ENCODE results near the gene RBMS3. TPM values are rescaled to one million over a fixed set of nuclear protein-coding genes. Genes with fewer than 3 reads are reported as not detected.

The RBMS3 gene
- total RNA-seq, 1 donor from 2014 or later: 3.8 TPM

DNA sequence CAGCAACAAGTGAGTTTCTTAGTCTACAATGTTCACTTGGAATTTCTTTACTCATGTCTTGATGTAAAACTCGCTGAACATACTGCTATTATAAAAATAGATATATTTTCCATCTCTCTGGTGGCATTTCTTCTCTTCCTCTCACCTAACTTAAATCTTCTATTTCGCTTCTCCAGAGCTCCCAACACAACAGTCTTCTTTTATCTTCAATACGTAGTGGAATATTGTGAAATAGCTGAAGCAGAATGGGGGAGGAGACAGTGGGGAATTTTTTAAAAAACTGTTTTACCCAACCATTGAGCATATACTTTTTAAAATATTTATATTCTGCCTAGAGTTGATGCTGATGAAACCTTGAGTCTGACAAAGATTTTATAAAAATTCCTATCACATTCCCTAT lies 548.5 kb downstream of the RBMS3 start:
- DNase-seq (ENCODE audit: low spot score, unreplicated experiment): no peak
- Mint-ChIP-seq H3K4me3 (ENCODE audit: low read depth) (no peak overlapping the region), H3K27ac (no peak overlapping the region)

DNA sequence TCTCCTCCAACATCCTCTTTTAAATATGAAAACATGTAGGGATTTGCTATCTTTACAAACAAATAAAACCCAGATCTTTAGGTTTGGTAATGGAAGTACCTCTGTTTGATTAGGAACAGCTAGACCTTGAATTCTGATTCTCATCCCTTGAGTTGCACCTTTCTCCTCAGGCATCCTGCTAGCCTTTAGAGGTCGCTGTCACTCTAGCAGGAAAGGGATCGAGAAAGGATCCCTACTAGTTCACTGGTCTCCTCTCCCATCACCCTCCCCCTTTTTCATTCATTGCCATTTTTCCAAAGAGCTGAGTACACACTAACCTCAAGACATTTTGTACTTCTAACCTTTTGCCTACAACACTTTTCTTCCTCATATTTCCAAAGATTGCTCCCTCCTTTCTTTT lies 569.8 kb downstream of the RBMS3 start:
- no peak for DNase-seq (ENCODE audit: low spot score, unreplicated experiment)
- H3K4me1 Mint-ChIP-seq (ENCODE audit: low read depth): no peaks in the 10 kb centered on the region
- H3K4me3 Mint-ChIP-seq (ENCODE audit: low read depth): no peak overlapping the region
- TF ChIP-seq, protein P1, sequence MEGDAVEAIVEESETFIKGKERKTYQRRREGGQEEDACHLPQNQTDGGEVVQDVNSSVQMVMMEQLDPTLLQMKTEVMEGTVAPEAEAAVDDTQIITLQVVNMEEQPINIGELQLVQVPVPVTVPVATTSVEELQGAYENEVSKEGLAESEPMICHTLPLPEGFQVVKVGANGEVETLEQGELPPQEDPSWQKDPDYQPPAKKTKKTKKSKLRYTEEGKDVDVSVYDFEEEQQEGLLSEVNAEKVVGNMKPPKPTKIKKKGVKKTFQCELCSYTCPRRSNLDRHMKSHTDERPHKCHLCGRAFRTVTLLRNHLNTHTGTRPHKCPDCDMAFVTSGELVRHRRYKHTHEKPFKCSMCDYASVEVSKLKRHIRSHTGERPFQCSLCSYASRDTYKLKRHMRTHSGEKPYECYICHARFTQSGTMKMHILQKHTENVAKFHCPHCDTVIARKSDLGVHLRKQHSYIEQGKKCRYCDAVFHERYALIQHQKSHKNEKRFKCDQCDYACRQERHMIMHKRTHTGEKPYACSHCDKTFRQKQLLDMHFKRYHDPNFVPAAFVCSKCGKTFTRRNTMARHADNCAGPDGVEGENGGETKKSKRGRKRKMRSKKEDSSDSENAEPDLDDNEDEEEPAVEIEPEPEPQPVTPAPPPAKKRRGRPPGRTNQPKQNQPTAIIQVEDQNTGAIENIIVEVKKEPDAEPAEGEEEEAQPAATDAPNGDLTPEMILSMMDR (IDR thresholded peaks at IDR 0.05; ENCODE audit: unreplicated experiment): no peak
- H3K27ac Mint-ChIP-seq: no peak overlapping the region
- H3K27me3 Mint-ChIP-seq: no peaks in the 10 kb centered on the region
- H3K36me3 Mint-ChIP-seq (ENCODE audit: insufficient read depth): peaks cover 1% of the 10 kb centered on the region
- peaks cover 12% of the 10 kb centered on the region for H3K9me3 Mint-ChIP-seq (ENCODE audit: low read depth)

More for the DNA sequence above, 548.5 kb downstream of the RBMS3 start:
- peaks cover 11% of the 10 kb centered on the region for H3K9me3 Mint-ChIP-seq (ENCODE audit: low read depth)
- H3K4me1 Mint-ChIP-seq (ENCODE audit: low read depth): peaks cover 2% of the 10 kb centered on the region
- H3K27me3 Mint-ChIP-seq: no peaks in the 10 kb centered on the region
- no peaks in the 10 kb centered on the region for H3K36me3 Mint-ChIP-seq (ENCODE audit: insufficient read depth)
- TF ChIP-seq, protein P1 (IDR thresholded peaks at IDR 0.05; ENCODE audit: unreplicated experiment): no peak

DNA sequence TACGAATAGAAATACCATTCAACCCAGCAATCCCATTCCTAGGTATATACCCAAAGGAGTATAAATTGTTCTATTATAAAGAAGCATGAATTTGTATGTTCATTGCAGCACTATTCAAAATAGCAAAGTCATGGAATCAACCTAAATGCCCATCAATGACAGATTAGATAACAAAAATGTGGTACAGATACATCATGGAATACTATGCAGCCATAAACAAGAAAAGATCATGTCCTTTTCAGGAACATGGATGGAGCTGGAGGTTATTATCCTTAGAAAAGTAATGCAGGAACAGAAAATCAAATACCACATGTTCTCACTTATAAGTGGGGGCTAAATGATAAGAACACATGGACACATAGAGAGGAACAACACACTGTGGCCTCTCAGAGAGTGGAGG lies 571.9 kb downstream of the RBMS3 start:
- TF ChIP-seq, protein P1 (IDR thresholded peaks at IDR 0.05; ENCODE audit: unreplicated experiment): no peak
- H3K4me1 Mint-ChIP-seq (ENCODE audit: low read depth): no peaks in the 10 kb centered on the region
- peaks cover 1% of the 10 kb centered on the region for H3K36me3 Mint-ChIP-seq (ENCODE audit: insufficient read depth)
- H3K27me3 Mint-ChIP-seq: no peaks in the 10 kb centered on the region
- peaks cover 12% of the 10 kb centered on the region for H3K9me3 Mint-ChIP-seq (ENCODE audit: low read depth)
- H3K27ac Mint-ChIP-seq: no peak overlapping the region
- no peak for DNase-seq (ENCODE audit: low spot score, unreplicated experiment)
- H3K4me3 Mint-ChIP-seq (ENCODE audit: low read depth): no peak overlapping the region

DNA sequence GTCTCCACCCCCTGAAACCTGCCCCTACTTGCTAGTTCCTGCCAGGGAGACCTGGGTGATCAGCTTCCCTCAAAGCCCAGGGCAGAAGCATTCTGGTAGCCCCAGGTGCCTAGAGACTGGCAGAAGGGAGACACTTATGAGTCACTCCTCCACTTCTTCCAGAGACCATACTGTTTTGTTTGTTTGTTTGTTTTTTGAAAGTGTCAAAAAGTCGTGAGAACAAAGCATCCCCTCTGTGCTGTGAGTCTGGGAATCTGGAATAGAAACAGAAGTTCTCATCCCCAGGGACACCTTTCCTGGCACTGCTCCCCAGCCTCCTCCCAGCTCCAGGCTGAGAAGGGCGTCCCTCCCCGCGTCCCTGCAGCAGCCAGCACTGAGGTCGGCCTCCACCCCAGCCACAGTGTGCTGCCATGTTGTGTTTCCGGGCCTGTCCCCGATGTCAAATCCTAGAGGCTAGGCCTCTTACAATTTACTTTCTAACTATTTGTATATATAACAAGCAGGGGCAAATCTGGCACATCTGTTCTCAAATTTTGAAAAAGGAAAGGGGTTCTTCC lies 573.0 kb downstream of the RBMS3 start:
- peaks cover 12% of the 10 kb centered on the region for H3K9me3 Mint-ChIP-seq (ENCODE audit: low read depth)
- DNase-seq (ENCODE audit: low spot score, unreplicated experiment): no peak
- H3K4me1 Mint-ChIP-seq (ENCODE audit: low read depth): no peaks in the 10 kb centered on the region
- H3K27ac Mint-ChIP-seq: peak overlapping the region; percentile 12
- H3K36me3 Mint-ChIP-seq (ENCODE audit: insufficient read depth): peaks cover 1% of the 10 kb centered on the region
- H3K27me3 Mint-ChIP-seq: no peaks in the 10 kb centered on the region
- TF ChIP-seq, protein P1 (IDR thresholded peaks at IDR 0.05; ENCODE audit: unreplicated experiment): no peak
- H3K4me3 Mint-ChIP-seq (ENCODE audit: low read depth): no peak overlapping the region

DNA sequence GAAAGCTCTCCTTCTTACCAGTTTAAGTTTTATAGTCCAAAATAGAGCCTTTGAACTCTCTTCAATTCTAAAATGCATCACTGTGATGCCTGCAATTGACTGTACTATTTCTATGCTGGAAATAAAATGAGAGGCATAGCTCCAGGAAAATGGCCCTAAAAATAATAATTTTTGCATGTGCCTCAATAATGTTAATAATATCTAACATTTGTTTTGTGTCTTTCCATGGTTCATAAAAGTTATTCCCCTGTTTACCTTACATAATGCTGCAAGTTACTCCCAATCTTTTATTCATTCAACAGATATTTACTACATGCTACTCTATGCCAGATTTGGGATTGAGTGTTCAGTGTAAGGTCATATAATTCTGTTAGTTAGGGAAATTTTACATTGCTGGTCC lies 574.0 kb downstream of the RBMS3 start:
- H3K27me3 Mint-ChIP-seq: no peaks in the 10 kb centered on the region
- peaks cover 1% of the 10 kb centered on the region for H3K36me3 Mint-ChIP-seq (ENCODE audit: insufficient read depth)
- no peak for DNase-seq (ENCODE audit: low spot score, unreplicated experiment)
- H3K4me1 Mint-ChIP-seq (ENCODE audit: low read depth): no peaks in the 10 kb centered on the region
- TF ChIP-seq, protein P1 (IDR thresholded peaks at IDR 0.05; ENCODE audit: unreplicated experiment): no peak
- peaks cover 12% of the 10 kb centered on the region for H3K9me3 Mint-ChIP-seq (ENCODE audit: low read depth)
- H3K4me3 Mint-ChIP-seq (ENCODE audit: low read depth): no peak overlapping the region
- no peak overlapping the region for H3K27ac Mint-ChIP-seq
